Testis (tissue), 2 donors: ENCODE data around the gene CFAP54.

Experiments used
- POLR2A ChIP-seq: fragments of 450-650 bp; IDR thresholded peaks from one replicate; pipeline ENCODE4 v1.6.1; 2017; ENCODE audit warnings: antibody characterized with exemption, mild to moderate bottlenecking, moderate library complexity
- TF ChIP-seq, protein P1 (sequence below), 3 experiments: fragments of 450-650 bp in 2 of 3; fragments of 200-600 bp in 1 of 3; sonication (generic) in 1 of 3; IDR thresholded peaks; one replicate each; pipeline ENCODE4 v1.5.1; 2016 to 2019; ENCODE audit warnings: antibody characterized with exemption in 3 of 3, mild to moderate bottlenecking in 2 of 3, moderate library complexity in 1 of 3

DNA sequence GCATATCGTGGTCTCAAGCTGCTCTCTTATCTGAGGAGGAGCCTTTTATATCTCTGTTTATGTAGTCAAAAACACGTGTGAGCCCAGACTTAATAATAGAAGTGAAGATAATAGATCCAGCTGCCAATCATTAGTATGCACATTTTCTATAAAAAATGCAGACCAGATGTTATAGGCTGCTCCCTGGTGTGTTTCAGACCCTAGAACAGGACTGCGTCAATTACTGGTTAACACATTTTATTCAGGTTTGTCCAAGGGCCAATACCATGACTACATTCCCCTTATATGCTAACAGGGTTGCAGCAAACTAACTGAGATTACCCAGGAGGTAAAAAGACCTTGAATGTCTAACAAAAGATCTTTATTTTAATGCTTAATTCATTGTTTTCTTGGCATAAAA lies 319.2 kb downstream of the CFAP54 start:
- TF ChIP-seq, protein P1, sequence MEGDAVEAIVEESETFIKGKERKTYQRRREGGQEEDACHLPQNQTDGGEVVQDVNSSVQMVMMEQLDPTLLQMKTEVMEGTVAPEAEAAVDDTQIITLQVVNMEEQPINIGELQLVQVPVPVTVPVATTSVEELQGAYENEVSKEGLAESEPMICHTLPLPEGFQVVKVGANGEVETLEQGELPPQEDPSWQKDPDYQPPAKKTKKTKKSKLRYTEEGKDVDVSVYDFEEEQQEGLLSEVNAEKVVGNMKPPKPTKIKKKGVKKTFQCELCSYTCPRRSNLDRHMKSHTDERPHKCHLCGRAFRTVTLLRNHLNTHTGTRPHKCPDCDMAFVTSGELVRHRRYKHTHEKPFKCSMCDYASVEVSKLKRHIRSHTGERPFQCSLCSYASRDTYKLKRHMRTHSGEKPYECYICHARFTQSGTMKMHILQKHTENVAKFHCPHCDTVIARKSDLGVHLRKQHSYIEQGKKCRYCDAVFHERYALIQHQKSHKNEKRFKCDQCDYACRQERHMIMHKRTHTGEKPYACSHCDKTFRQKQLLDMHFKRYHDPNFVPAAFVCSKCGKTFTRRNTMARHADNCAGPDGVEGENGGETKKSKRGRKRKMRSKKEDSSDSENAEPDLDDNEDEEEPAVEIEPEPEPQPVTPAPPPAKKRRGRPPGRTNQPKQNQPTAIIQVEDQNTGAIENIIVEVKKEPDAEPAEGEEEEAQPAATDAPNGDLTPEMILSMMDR (IDR thresholded peaks at IDR 0.05) = no peak
- no peak for TF ChIP-seq POLR2A
